Endometrium (tissue), 2 donors: ENCODE measurements around the gene DYNLL2.
A peak's percentile ranks its signal among the peaks of the same experiment; 100 is the strongest.
"Not testable (repeated sequence)": the region's sequence is repeated elsewhere in the genome, so short reads cannot be mapped to it uniquely, and the experiment has no call there.

Experiments
- FAIRE-seq: peaks from 2 replicates; lab custom pipeline; 2012; peaks lifted over from hg19 to GRCh38; lab: Jason Lieb, UNC
- donor health status: control.
- donor health status: control.

DYNLL2 gene

GRCh38 chr17:58107306-58107705, 24.1 kb downstream of the DYNLL2 start:
- FAIRE-seq = no peak

DNA sequence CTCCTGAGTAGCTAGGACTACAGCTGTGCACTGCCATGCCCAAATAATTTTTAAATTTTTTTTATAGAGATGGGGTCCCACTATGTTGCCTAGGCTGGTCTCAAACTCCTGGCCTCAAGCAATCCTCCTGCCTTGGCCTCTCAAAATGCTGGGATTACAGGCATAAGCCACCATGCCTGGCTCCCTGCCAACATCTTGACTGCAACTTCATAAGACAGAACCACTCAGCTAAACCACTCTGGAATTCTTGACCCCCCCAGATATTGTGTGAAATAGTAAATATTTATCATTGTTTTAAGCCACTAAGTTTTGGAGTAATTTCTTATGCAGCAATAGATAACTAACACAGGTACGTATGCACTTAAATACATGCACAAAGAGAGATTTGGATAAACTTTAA, 26.0 kb downstream of the DYNLL2 start:
- no peak for FAIRE-seq

DNA sequence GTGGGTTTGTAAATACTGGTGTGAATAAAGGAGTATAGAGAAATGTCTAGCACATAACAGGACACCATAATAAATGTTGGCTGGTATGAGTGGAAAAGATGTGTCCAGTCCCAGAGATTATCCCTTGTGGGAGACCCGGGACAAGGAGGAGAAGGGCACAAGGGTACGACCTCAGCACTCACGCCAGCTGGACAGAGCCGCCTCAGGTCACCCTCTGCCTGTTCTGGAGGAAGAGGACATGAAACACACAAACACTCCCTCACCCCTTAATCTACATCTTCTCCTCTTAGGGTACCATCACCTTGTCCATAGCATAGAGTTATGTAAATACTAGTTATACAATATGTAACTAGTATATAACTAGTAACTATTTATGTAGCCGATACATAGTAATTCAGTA, 26.8 kb downstream of the DYNLL2 start:
- FAIRE-seq = no peak

DNA sequence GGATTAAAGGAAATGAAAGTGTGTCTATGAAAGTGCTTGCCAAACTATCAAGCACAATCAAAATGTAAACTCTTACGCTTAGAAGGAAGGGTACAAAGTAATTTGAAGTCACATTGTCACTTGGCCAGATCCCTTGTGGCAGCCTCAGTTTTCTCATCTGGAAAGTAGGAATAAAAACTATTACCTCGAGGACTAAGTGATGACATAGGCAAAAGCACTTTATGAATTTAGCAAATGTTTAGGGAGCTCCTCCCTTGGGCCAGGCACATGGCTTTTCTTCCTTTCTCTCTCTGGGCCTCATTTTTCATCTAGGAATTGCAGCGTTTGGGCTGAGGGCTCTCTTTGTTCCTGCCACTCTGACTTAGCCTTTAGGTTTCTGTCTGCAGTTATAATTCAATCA, 28.5 kb downstream of the DYNLL2 start:
- no peak for FAIRE-seq

GRCh38 chr17:58112970-58113631, 29.9 kb downstream of the DYNLL2 start:
- no peak for FAIRE-seq

GRCh38 chr17:58113947-58114346, 30.7 kb downstream of the DYNLL2 start:
- no peak for FAIRE-seq

GRCh38 chr17:58117382-58117781, 34.2 kb downstream of the DYNLL2 start:
- no peak for FAIRE-seq

DNA sequence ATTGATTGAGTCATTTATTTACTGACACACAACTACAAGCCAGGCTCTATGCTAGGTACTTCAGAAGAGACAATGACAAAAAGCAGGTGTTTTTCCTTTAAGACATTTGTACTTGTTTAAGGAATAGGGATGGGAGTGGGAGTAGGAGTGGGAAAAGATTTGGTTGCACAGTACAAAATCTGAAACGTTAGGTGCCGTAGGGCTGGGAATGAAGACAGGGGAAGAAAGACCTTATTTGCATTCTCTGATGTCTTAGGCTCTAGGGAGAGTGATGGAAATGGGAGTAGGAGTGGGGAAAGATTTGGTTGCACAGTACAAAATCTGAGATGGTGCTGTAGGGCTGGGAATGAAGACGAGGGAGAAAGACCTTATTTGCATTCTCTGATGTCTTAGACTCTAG, 36.3 kb downstream of the DYNLL2 start:
- FAIRE-seq = no peak

- FAIRE-seq = no peak
These were observed 37.1 kb downstream of the DYNLL2 start for GRCh38 chr17:58120195-58120822.

DNA sequence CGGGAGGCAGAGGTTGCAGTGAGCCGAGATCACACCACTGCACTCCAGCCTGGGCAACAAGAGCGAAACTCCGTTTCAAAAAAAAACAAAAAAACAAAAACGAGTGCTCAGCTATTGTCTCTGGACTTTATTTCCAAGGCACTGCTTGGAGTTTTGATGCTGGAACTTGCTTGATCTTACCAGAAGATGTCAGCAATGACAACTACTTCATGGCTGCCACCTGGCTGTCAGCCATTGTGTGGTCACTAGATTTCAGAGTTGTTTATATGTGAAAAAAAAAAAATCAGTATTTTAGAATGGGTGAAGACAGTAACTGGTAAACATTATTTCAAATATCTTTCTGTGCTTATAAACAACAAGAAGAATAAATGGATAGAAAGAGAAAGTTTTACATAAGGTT, 38.7 kb downstream of the DYNLL2 start:
- FAIRE-seq = peak; percentile 15

DNA sequence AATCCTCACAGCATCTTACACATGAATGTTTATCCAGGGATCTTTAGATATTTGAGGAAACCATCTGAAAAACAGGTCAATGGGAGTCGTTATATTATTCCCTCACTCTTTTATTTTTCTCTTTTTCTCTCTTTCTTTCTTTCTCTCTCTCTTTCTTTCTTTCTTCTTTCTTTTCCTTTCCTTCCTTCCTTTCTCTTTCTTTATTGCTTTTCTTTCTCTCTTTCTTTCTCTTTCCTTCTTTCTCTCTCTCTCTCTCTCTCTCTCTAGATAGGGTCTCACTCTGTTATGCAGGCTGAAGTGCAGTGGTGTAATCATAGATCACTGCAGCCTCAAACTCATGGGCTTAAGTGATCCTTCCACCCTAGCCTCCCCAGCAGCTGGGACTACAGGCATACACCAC, 44.6 kb downstream of the DYNLL2 start:
- FAIRE-seq = no peak

DNA sequence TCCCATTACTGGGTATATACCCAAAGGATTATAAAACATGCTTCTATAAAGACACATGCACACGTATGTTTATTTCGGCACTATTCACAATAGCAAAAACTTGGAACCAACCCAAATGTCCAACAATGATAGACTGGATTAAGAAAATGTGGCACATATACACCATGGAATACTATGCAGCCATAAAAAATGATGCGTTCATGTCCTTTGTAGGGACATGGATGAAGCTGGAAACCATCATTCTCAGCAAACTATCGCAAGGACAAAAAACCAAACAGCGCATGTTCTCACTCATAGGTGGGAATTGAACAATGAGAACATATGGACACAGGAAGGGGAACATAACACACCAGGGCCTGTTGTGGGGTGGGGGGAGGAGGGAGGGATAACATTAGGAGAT, 49.5 kb downstream of the DYNLL2 start:
- FAIRE-seq = not testable (repeated sequence)

- no peak for FAIRE-seq
These were observed 53.6 kb downstream of the DYNLL2 start for GRCh38 chr17:58136669-58137279.

GRCh38 chr17:58141505-58141904, 58.3 kb downstream of the DYNLL2 start:
- FAIRE-seq = no peak

DNA sequence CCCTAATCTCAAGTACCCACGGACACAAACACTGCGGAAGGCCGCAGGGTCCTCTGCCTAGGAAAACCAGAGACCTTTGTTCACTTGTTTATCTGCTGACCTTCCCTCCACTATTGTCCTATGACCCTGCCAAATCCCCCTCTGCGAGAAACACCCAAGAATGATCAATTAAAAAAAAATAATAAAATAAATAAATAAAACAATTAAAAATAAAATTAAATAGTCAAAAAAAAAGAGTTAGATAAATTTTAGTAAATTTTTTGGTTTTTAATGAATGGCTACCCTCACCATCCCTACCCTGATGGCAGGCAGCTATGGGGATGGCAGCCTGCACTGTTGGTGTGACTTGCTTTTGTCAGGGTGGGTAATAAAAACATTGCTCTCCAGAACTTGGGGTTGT, 60.1 kb downstream of the DYNLL2 start:
- not testable (repeated sequence) for FAIRE-seq

DNA sequence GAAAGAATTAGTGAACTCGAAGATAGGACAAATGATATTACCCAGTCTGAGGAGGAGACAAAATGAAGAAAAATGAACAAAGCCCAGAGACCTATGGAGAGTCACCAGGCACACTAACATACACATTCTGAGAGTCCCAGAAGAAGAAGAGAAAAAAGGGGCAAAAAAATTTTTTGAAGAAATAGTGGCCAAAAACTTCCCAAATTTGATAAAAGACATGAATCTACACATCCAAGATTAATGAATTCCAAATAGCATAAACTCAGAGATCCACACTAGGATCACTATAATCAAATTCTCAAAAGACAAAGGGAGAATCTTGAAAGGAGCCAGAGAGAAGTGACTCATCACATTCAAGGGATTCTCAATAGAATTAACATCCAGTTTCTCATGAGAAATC, 61.6 kb downstream of the DYNLL2 start:
- FAIRE-seq = no peak
